ENCODE measurements around the gene KITLG.
A peak's percentile ranks its signal among the peaks of the same experiment; 100 is the strongest.

Gene KITLG

DNA sequence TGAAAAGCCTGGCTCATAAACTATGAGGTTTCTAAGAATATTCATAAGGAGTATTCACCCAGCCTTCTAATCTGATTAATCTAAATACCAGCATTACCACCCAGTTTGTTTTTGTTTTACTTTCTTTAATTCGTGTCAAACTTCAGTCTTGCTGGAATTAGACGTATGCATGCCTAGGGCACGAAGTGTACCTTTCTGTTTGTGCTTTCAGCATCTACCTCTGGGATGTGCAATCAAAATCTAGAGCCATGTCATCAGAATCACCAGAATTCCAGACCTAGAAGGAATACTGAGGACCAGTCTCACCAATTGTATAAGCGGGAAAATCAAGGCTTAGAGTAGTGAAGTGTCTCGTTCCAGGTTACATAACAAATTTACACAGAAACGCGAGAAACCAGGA lies 57.3 kb downstream of the KITLG start:
- FAIRE-seq (no peak), DNase-seq (ENCODE audit: insufficient read length, low spot score) (no peak)
- TF ChIP-seq CTCF (IDR thresholded peaks at IDR 0.05; ENCODE audit: insufficient read depth, missing control alignments), result no peak

- DNase-seq (ENCODE audit: insufficient read length, low spot score) (no peak), FAIRE-seq (no peak)
Measured at GRCh38 chr12:88520436-88520820, 59.8 kb downstream of the KITLG start.

DNA sequence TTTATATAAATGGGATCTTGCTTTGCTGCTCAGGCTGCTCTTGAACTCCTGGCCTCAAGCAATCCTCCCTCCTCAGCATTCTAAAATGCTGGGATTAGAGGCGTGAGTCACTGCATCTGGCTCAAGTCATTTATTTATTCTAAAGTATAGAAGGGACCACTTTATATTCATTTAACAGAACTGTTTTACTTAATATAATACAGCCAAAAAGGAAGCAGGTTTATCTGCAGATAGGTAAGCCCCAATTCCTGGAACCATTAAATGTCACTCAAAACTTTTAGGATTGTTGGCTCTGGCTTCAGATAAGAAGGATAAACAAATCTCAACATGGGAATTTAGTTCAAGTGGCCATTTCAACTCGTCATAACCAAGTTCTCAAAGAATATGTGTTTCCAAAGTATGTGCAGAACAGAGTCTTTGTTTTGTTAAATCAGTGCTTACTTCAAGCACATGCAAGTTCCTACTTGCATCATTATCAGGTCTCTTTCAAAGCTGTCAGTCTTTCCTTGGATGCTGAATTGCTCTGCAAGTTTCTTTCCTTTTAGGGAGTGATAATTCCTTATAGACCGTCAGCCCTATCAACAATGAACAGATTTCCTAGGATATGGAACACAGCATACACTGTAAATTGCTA lies 60.4 kb downstream of the KITLG start:
- DNase-seq (ENCODE audit: insufficient read length, low spot score) (no peak), FAIRE-seq (no peak)
- TF ChIP-seq CTCF (IDR thresholded peaks at IDR 0.05; ENCODE audit: insufficient read depth, missing control alignments), result no peak

More at GRCh38 chr12:88520436-88520820, 59.8 kb downstream of the KITLG start:
- TF ChIP-seq CTCF (IDR thresholded peaks at IDR 0.05; ENCODE audit: insufficient read depth, missing control alignments), result no peak

DNA sequence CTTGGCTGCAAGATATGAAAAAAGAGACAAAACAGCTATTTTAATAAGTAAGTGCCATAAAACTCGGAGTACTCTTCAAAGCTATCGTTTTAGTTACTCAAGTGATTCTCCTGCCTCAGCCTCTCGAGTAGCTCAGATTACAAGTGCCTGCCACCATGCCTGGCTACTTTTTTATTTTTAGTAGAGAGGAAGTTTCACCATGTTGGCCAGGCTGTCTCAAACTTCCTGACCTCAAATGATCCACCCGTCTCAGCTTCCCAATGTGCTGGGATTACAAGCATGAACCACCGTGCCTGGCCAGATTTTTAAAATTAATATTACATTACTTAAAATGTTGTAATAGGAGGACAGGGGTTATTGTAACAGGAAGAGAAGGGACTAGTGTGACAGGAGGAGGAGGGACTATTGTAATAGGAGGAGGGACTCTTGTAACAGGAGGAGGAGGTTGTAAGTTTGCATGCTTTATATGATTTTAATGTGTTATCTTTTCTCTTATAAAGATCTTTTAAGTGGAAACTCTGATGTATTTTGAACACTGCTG lies 61.3 kb downstream of the KITLG start:
- DNase-seq (ENCODE audit: insufficient read length, low spot score), result no peak
- TF ChIP-seq CTCF (IDR thresholded peaks at IDR 0.05; ENCODE audit: insufficient read depth, missing control alignments), result no peak
- peak; percentile 6 for FAIRE-seq

- FAIRE-seq (no peak), DNase-seq (ENCODE audit: insufficient read length, low spot score) (no peak)
- TF ChIP-seq CTCF (IDR thresholded peaks at IDR 0.05; ENCODE audit: insufficient read depth, missing control alignments), result no peak
Measured at GRCh38 chr12:88516811-88517210, 63.5 kb downstream of the KITLG start.

GRCh38 chr12:88510843-88511242 lies 69.4 kb downstream of the KITLG start:
- TF ChIP-seq CTCF (IDR thresholded peaks at IDR 0.05; ENCODE audit: insufficient read depth, missing control alignments), result no peak
- no peak for FAIRE-seq
- no peak for DNase-seq (ENCODE audit: insufficient read length, low spot score)

- FAIRE-seq (no peak), DNase-seq (ENCODE audit: insufficient read length, low spot score) (no peak)
- TF ChIP-seq CTCF (IDR thresholded peaks at IDR 0.05; ENCODE audit: insufficient read depth, missing control alignments), result no peak
Measured at GRCh38 chr12:88509851-88510250, 70.4 kb downstream of the KITLG start.

All from D721Med (cell line).